ENCODE data around the gene MMADHC.

GRCh38 chr2:149630445-149630844 is 42.9 kb upstream of the MMADHC start:
- TF ChIP-seq EGR1 (IDR thresholded peaks at IDR 0.05; ENCODE audit: low read depth in 2 of 2), result no peak
- no peak for TF ChIP-seq CTCF (IDR thresholded peaks at IDR 0.05; ENCODE audit: low read depth, low read length, missing input control)
- TF ChIP-seq JUND (IDR thresholded peaks at IDR 0.05), result no peak
- no peak for TF ChIP-seq MAX (IDR thresholded peaks at IDR 0.05)
- TF ChIP-seq ZBTB33 (IDR thresholded peaks at IDR 0.05), result no peak
- TF ChIP-seq TAF1 (conservative IDR thresholded peaks at IDR 0.05), result no peak
- TF ChIP-seq FOXA1 (IDR thresholded peaks at IDR 0.05), result no peak
- TF ChIP-seq SP1 (IDR thresholded peaks at IDR 0.05), result no peak
- TF ChIP-seq NR2F2 (IDR thresholded peaks at IDR 0.05), result no peak
- TF ChIP-seq ATF3 (IDR thresholded peaks at IDR 0.05), result no peak
- TF ChIP-seq REST (IDR thresholded peaks at IDR 0.05), result no peak

Data from liver (tissue), 3 donors.